Uterus (tissue), 4 donors: ENCODE data around the gene KRTAP10-9. TPM values are rescaled to one million over a fixed set of nuclear protein-coding genes. Genes with fewer than 3 reads are reported as not detected.
"Not testable (repeated sequence)": the region's sequence is repeated elsewhere in the genome, so short reads cannot be mapped to it uniquely, and the experiment has no call there.

ENCODE experiments used
- DNase-seq, 2 donors: peaks; one replicate each; pipeline ENCODE4 v3.0.0-alpha.2; 2019 to 2020
- H3K27ac ChIP-seq, 2 donors: fragments of 200-600 bp; sonication (generic); 1 replicate in 1 of 2; 2 replicates in 1 of 2; pipeline ENCODE4 v1.5.1; 2016 to 2018
- H3K27me3 ChIP-seq, 2 donors: fragments of 200-600 bp; sonication (generic); one replicate each; pipeline ENCODE4 v1.5.1; 2018 to 2019; ENCODE audit warnings: control low read depth in 1 of 2
- H3K36me3 ChIP-seq, 2 donors: fragments of 200-600 bp; sonication (generic); one replicate each; pipeline ENCODE4 v1.5.1; 2019; ENCODE audit warnings: control low read depth in 1 of 2
- H3K4me1 ChIP-seq, 2 donors: fragments of 200-600 bp; sonication (generic); one replicate each; pipeline ENCODE4 v1.5.1; 2018 to 2019; ENCODE audit warnings: control low read depth in 1 of 2
- H3K4me3 ChIP-seq, 2 donors: fragments of 200-600 bp; sonication (generic); 1 replicate in 1 of 2; 2 replicates in 1 of 2; pipeline ENCODE4 v1.5.1; 2018 to 2019; ENCODE audit warnings: mild to moderate bottlenecking in 1 of 2
- H3K9me3 ChIP-seq, 2 donors: fragments of 200-600 bp; sonication (generic); one replicate each; pipeline ENCODE4 v1.5.1; 2019; ENCODE audit warnings: control low read depth in 1 of 2
- POLR2A ChIP-seq, 2 donors: fragments of 450-650 bp; IDR thresholded peaks; one replicate each; pipeline ENCODE4 v1.6.1; 2016; ENCODE audit warnings: antibody characterized with exemption in 2 of 2, mild to moderate bottlenecking in 1 of 2, moderate library complexity in 1 of 2
- intact Hi-C: fragments of 100-400 bp; cut with DNase I; formaldehyde crosslinking; loops from one replicate; pipeline ENCODE4 v1.15.1; 2023; ENCODE audit warnings: low total_unique reads
- total RNA-seq, 4 donors: library from RNA; depleted of rRNA in 3 of 4; stranded (reverse); fragments of >200 nt in 3 of 4; gene quantifications; one replicate each; pipeline versions ENCODE4 v1.1.0 to v1.2.4, GENCODE V29; 2014 to 2023
- TF ChIP-seq, protein P1 (sequence below), 4 experiments: fragments of 200-600 bp in 2 of 4; fragments of 450-650 bp in 2 of 4; sonication (generic) in 2 of 4; IDR thresholded peaks; one replicate each; pipeline ENCODE4 v1.5.1; 2016 to 2019; ENCODE audit warnings: antibody characterized with exemption in 4 of 4, mild to moderate bottlenecking in 2 of 4, moderate library complexity in 1 of 4
- donor health status: DM: yes; HTN: yes; CAD: no.

Gene KRTAP10-9
- total RNA-seq, 4 donors from 2014 or later, result not detected

DNA sequence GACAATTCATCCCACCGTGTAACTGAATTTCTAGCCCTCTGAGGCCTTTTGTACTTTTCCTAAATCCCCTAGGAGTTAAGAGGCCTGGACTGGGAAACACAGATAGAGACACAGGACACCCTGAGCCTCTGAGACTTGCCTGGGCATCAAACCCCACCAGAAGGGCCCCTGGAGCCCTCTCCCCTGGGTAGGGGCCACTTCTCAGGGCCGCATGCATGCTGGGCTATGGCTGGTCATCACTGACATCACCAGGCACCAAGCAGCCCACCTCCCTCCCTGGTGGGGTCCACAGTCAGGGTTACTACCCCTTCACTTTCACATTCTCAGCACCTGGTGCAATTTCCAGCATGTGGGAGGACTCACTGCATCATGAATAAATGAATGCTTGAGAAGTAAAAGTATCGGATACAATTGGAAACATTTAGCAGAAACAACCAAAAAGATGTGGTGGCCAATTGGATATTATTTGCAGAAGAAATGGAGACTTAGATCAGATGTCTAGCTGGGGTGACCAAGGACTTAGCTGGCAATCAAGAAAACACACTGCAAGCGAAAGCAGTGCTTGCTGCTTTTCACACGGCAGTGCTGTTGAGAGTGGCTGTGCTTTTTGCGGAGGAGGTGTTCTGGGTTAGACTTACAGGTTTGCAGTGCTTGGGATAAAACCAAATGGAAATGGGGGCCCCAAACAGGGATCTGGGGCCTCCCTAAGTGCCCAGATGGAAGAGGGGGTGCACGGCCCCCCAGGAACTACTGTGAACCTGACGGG lies 27.4 kb upstream of the KRTAP10-9 start:
- TF ChIP-seq, protein P1, sequence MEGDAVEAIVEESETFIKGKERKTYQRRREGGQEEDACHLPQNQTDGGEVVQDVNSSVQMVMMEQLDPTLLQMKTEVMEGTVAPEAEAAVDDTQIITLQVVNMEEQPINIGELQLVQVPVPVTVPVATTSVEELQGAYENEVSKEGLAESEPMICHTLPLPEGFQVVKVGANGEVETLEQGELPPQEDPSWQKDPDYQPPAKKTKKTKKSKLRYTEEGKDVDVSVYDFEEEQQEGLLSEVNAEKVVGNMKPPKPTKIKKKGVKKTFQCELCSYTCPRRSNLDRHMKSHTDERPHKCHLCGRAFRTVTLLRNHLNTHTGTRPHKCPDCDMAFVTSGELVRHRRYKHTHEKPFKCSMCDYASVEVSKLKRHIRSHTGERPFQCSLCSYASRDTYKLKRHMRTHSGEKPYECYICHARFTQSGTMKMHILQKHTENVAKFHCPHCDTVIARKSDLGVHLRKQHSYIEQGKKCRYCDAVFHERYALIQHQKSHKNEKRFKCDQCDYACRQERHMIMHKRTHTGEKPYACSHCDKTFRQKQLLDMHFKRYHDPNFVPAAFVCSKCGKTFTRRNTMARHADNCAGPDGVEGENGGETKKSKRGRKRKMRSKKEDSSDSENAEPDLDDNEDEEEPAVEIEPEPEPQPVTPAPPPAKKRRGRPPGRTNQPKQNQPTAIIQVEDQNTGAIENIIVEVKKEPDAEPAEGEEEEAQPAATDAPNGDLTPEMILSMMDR (IDR thresholded peaks at IDR 0.05), result no peak
- TF ChIP-seq POLR2A (IDR thresholded peaks at IDR 0.05), result no peak
- intact Hi-C loops, result no loop called here
- Histone ChIP-seq H3K27ac (no peak overlapping the region), H3K9me3 (no peaks in the 10 kb centered on the region), H3K4me1 (no peaks in the 10 kb centered on the region), H3K36me3 (no peaks in the 10 kb centered on the region), H3K27me3 (no peaks in the 10 kb centered on the region), H3K4me3 (no peak overlapping the region)
- no peak for DNase-seq

DNA sequence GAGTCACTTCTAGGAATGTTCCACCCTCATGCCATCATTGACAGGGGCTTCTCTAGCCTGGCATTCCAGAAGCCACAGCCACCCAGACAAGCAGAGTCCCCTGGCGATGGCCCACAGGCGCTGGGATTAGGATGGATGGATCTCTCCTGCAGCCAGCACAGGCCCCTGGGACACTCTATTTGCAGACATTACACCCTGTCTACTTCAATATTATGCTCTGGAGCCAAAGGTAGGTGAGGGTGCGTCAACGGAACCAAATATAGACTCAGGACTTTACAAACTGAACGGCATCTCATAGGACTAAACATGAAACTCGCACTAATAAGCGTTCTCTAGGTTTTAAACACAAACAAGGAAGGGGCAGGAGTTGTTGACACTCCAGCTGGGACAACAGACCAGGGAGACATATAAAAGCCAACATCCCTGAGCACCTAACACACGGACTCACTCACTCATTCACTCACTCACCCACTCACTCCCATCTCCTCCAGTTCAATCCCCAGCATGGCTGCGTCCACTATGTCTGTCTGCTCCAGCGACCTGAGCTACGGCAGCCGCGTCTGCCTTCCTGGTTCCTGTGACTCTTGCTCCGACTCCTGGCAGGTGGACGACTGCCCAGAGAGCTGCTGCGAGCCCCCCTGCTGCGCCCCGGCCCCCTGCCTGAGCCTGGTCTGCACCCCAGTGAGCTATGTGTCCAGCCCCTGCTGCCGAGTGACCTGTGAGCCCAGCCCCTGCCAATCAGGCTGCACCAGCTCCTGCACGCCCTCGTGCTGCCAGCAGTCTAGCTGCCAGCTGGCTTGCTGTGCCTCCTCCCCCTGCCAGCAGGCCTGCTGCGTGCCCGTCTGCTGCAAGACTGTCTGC lies 26.5 kb upstream of the KRTAP10-9 start, which contains the start of gene KRTAP10-7:
Gene KRTAP10-7, plus strand, starts transcription at position 480 of the 861 bp plus-strand sequence. Its CDS starts 25 bp downstream, at position 505.
- not testable (repeated sequence) for DNase-seq

GRCh38 chr21:44601091-44601490 lies 25.8 kb upstream of the KRTAP10-9 start:
- H3K9me3 ChIP-seq, H3K4me3 ChIP-seq, H3K4me1 ChIP-seq, DNase-seq, H3K36me3 ChIP-seq, H3K27me3 ChIP-seq, intact Hi-C loops, H3K27ac ChIP-seq: not testable (repeated sequence)

More for the DNA sequence above, 26.5 kb upstream of the KRTAP10-9 start, which contains the start of gene KRTAP10-7:
- H3K4me3 ChIP-seq, H3K36me3 ChIP-seq, intact Hi-C loops, H3K27ac ChIP-seq, H3K9me3 ChIP-seq, H3K4me1 ChIP-seq, H3K27me3 ChIP-seq: not testable (repeated sequence)

DNA sequence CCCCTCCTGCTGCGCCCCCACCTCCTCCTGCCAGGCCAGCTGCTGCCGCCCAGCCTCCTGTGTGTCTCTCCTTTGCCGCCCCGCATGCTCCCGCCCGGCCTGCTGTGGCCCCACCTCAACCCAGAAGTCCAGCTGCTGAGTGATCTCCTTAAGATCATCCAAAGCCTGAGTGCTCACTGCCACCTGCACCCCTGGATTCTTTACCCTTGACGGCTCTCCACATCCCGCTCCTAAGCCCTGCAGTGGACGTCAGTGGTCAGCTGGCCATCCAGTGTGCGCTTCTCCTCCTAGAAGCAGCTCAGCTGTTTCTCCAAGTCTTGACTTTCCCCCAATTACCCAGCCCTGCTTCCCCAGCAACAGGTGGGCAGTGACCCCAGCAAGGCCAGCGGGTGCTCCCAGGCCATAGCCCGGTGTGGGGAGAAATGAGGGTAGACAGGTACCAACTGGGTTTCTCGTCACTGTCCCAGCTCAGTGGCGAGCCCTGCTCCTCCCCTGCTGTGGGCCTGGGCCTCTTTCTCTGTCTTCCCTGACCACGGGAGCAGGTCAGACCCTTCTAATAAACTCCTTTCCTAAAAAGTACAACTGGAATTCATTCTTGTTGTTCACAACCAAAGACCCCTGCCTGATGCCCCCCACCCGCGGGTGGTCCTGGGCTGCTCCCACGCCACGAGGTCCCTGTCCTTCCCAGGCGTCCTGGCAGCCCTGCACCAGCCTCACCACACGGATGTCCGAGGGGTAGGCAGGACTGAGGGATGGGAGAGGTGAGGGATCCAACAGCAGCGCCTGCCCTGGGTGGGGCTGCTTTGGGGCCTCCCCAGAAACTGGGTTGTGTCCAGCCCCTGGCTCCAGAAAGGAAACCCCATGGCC lies 25.1 kb upstream of the KRTAP10-9 start:
- no peak overlapping the region for H3K4me3 ChIP-seq
- no peaks in the 10 kb centered on the region for H3K27me3 ChIP-seq
- no peak overlapping the region for H3K27ac ChIP-seq
- DNase-seq, result no peak
- TF ChIP-seq, protein P1 (IDR thresholded peaks at IDR 0.05), result no peak
- no peak for TF ChIP-seq POLR2A (IDR thresholded peaks at IDR 0.05)
- intact Hi-C loops, result no loop called here
- H3K4me1 ChIP-seq, result no peaks in the 10 kb centered on the region
- no peaks in the 10 kb centered on the region for H3K36me3 ChIP-seq
- H3K9me3 ChIP-seq, result no peaks in the 10 kb centered on the region

DNA sequence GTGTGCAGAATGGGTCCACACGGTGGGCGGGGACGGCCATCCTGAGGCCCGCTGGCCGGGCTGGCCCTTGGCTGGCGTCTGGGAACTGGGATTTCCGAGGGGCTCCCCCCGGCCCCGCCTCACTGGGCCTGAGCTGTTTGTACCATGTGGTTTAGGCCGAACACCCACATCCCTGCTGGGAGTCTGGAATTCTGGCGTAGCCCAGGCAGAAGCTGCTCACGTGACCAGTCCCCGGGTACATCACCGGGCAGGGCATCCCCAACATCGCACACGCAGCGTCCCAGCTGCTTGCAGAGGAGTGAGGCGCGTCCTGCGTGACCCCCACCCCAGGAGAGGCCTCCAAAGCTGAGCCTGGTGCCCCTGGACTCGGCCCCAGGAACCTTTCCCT lies 24.4 kb upstream of the KRTAP10-9 start:
- intact Hi-C loops, result no loop called here
- DNase-seq, result no peak
- no peaks in the 10 kb centered on the region for H3K27me3 ChIP-seq
- H3K27ac ChIP-seq, result no peak overlapping the region
- no peaks in the 10 kb centered on the region for H3K36me3 ChIP-seq
- no peaks in the 10 kb centered on the region for H3K4me1 ChIP-seq
- no peaks in the 10 kb centered on the region for H3K9me3 ChIP-seq
- H3K4me3 ChIP-seq, result no peak overlapping the region
- no peak for TF ChIP-seq POLR2A (IDR thresholded peaks at IDR 0.05)
- TF ChIP-seq, protein P1 (IDR thresholded peaks at IDR 0.05), result no peak
